HepG2 (cell line): ENCODE data around the gene MRPL14. TPM values are rescaled to one million over a fixed set of nuclear protein-coding genes. Genes with fewer than 3 reads are reported as not detected.
A peak's percentile ranks its signal among the peaks of the same experiment; 100 is the strongest.

Source experiments
- AGO1 ChIP-seq: fragments of 200-400 bp; formaldehyde crosslinking; IDR thresholded peaks from 2 replicates; pipeline ENCODE4 v1.6.1; 2017; ENCODE audit warnings: mild to moderate bottlenecking, low read depth, low read length, moderate library complexity; ENCODE audit not compliant: poor library complexity, severe bottlenecking
- FOXK2 ChIP-seq: fragments of 450-650 bp; IDR thresholded peaks from 2 replicates; pipeline ENCODE4 v1.6.1; 2016
- HOXA3 ChIP-seq: sonication (generic); formaldehyde crosslinking; IDR thresholded peaks from 2 replicates; pipeline ENCODE4 v1.5.0; 2020; ENCODE audit warnings: missing genetic modification reagents
- MEIS1 ChIP-seq: sonication (generic); formaldehyde crosslinking; IDR thresholded peaks from 2 replicates; pipeline ENCODE4 v1.9.0; 2021; ENCODE audit warnings: mild to moderate bottlenecking, missing genetic modification reagents, moderate library complexity, borderline replicate concordance
- MZF1 ChIP-seq: sonication (generic); formaldehyde crosslinking; IDR thresholded peaks from 2 replicates; pipeline ENCODE4 v1.8.1; 2023; ENCODE audit warnings: mild to moderate bottlenecking, missing genetic modification reagents, borderline replicate concordance
- NR2C2 ChIP-seq: sonication (generic); formaldehyde crosslinking; IDR thresholded peaks from 2 replicates; pipeline ENCODE4 v1.4.0; 2020; ENCODE audit warnings: missing genetic modification reagents, mild to moderate bottlenecking, moderate library complexity, borderline replicate concordance
- SP140L ChIP-seq: sonication (generic); formaldehyde crosslinking; IDR thresholded peaks from 2 replicates; pipeline ENCODE4 v1.4.0; 2020; ENCODE audit warnings: missing genetic modification reagents, borderline replicate concordance
- ZNF33B ChIP-seq: sonication (generic); formaldehyde crosslinking; IDR thresholded peaks from 2 replicates; pipeline ENCODE4 v1.5.1; 2020; ENCODE audit warnings: mild to moderate bottlenecking, missing genetic modification reagents
- ZNF569 ChIP-seq: sonication (generic); formaldehyde crosslinking; IDR thresholded peaks from 2 replicates; pipeline ENCODE4 v1.5.0; 2020; ENCODE audit warnings: mild to moderate bottlenecking, missing genetic modification reagents, moderate library complexity, borderline replicate concordance
- ZNF607 ChIP-seq: sonication (generic); formaldehyde crosslinking; IDR thresholded peaks from 2 replicates; pipeline ENCODE4 v1.5.1; 2020; ENCODE audit warnings: missing genetic modification reagents, mild to moderate bottlenecking, borderline replicate concordance
- ZSCAN22 ChIP-seq: sonication (generic); formaldehyde crosslinking; IDR thresholded peaks from 2 replicates; pipeline ENCODE4 v1.4.0; 2020; ENCODE audit warnings: mild to moderate bottlenecking, missing genetic modification reagents
- polyA plus RNA-seq, 8 experiments: library from polyadenylated mRNA; depleted of rRNA in 3 of 8; stranded (reverse) in 7 of 8; unstranded in 1 of 8; fragments of >200 nt; fragmentation: Illumina TruSeq in 4 of 8; extraction: Trizol in 4 of 8; gene quantifications; 2 replicates each; pipeline versions ENCODE4 v1.2.1 to v1.2.3, GENCODE V29; 2011 to 2016; ENCODE audit warnings: low read depth in 4 of 8, missing spikeins in 1 of 8, mixed read lengths in 1 of 8; ENCODE audit not compliant: insufficient read depth in 1 of 8
- total RNA-seq, 5 experiments: library from RNA; depleted of rRNA; stranded (reverse); fragments of >200 nt; fragmentation: Illumina TruSeq; extraction: Trizol; gene quantifications; 2 replicates each; pipeline ENCODE4 v1.2.3, GENCODE V29; 2016; ENCODE audit warnings: low read depth in 1 of 5
- TF ChIP-seq, protein P1 (sequence below), 2 experiments: fragments of 450-650 bp in 1 of 2; sonication (generic) in 1 of 2; formaldehyde crosslinking in 1 of 2; IDR thresholded peaks; 2 replicates each; pipeline versions ENCODE4 v1.6.1 to v1.8.0; 2016 to 2022; ENCODE audit warnings: antibody characterized with exemption in 1 of 2, mild to moderate bottlenecking in 1 of 2, missing genetic modification reagents in 1 of 2
- TF ChIP-seq, protein P2 (sequence below): sonication (generic); formaldehyde crosslinking; IDR thresholded peaks from 2 replicates; pipeline ENCODE4 v1.5.0; 2020; ENCODE audit warnings: mild to moderate bottlenecking, missing genetic modification reagents
- TF ChIP-seq, protein P3 (sequence below): sonication (generic); formaldehyde crosslinking; conservative IDR thresholded peaks from 2 replicates; pipeline ENCODE4 v1.5.0; 2020; ENCODE audit warnings: missing genetic modification reagents

Gene MRPL14
- total and polyA plus RNA-seq, 2 of the 13 experiments (the other 11 are each of a cell fraction or from before 2014, with no cell fraction given), result 157 to 178 TPM

DNA sequence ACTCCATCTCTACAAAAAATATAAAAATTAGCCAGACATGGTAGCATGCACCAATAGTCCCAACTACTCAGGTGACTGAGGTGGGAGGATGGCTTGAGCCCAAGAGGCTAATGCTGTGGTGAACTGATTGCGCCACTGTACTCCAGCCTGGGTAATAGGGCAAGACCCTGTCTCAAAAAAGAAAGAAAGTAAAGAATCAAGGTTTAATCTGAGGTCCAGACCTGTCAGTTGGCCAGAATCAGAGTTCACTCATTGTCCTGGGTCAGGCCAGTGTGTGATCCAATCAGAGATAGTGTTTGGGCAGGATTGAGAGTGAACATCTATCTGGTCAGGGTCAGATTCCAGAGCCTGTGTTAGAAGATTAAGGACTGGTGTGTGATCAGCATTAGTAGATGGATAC is 15.6 kb upstream of the MRPL14 start (continued):
- TF ChIP-seq, protein P1, sequence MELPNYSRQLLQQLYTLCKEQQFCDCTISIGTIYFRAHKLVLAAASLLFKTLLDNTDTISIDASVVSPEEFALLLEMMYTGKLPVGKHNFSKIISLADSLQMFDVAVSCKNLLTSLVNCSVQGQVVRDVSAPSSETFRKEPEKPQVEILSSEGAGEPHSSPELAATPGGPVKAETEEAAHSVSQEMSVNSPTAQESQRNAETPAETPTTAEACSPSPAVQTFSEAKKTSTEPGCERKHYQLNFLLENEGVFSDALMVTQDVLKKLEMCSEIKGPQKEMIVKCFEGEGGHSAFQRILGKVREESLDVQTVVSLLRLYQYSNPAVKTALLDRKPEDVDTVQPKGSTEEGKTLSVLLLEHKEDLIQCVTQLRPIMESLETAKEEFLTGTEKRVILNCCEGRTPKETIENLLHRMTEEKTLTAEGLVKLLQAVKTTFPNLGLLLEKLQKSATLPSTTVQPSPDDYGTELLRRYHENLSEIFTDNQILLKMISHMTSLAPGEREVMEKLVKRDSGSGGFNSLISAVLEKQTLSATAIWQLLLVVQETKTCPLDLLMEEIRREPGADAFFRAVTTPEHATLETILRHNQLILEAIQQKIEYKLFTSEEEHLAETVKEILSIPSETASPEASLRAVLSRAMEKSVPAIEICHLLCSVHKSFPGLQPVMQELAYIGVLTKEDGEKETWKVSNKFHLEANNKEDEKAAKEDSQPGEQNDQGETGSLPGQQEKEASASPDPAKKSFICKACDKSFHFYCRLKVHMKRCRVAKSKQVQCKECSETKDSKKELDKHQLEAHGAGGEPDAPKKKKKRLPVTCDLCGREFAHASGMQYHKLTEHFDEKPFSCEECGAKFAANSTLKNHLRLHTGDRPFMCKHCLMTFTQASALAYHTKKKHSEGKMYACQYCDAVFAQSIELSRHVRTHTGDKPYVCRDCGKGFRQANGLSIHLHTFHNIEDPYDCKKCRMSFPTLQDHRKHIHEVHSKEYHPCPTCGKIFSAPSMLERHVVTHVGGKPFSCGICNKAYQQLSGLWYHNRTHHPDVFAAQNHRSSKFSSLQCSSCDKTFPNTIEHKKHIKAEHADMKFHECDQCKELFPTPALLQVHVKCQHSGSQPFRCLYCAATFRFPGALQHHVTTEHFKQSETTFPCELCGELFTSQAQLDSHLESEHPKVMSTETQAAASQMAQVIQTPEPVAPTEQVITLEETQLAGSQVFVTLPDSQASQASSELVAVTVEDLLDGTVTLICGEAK (IDR thresholded peaks at IDR 0.05), result no peak
- TF ChIP-seq, protein P1 (CRISPR knock-in tag; IDR thresholded peaks at IDR 0.05), result no peak
- TF ChIP-seq, protein P2, sequence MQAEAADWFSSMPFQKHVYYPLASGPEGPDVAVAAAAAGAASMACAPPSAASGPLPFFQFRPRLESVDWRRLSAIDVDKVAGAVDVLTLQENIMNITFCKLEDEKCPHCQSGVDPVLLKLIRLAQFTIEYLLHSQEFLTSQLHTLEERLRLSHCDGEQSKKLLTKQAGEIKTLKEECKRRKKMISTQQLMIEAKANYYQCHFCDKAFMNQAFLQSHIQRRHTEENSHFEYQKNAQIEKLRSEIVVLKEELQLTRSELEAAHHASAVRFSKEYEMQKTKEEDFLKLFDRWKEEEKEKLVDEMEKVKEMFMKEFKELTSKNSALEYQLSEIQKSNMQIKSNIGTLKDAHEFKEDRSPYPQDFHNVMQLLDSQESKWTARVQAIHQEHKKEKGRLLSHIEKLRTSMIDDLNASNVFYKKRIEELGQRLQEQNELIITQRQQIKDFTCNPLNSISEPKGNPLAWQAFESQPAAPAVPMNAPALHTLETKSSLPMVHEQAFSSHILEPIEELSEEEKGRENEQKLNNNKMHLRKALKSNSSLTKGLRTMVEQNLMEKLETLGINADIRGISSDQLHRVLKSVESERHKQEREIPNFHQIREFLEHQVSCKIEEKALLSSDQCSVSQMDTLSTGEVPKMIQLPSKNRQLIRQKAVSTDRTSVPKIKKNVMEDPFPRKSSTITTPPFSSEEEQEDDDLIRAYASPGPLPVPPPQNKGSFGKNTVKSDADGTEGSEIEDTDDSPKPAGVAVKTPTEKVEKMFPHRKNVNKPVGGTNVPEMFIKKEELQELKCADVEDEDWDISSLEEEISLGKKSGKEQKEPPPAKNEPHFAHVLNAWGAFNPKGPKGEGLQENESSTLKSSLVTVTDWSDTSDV (CRISPR knock-in tag), result no peak
- TF ChIP-seq ZNF569 (no peak), ZNF33B (CRISPR knock-in tag) (no peak), FOXK2 (no peak), AGO1 (no peak), MEIS1 (no peak), NR2C2 (CRISPR knock-in tag) (peak; percentile 36; the same call in 1 of the 2 replicates), ZNF607 (CRISPR knock-in tag) (no peak), MZF1 (CRISPR knock-in tag) (no peak), SP140L (CRISPR knock-in tag) (no peak), HOXA3 (CRISPR knock-in tag) (peak; percentile 79; the same call in 1 of the 2 replicates), ZSCAN22 (CRISPR knock-in tag) (no peak)
- TF ChIP-seq, protein P3, sequence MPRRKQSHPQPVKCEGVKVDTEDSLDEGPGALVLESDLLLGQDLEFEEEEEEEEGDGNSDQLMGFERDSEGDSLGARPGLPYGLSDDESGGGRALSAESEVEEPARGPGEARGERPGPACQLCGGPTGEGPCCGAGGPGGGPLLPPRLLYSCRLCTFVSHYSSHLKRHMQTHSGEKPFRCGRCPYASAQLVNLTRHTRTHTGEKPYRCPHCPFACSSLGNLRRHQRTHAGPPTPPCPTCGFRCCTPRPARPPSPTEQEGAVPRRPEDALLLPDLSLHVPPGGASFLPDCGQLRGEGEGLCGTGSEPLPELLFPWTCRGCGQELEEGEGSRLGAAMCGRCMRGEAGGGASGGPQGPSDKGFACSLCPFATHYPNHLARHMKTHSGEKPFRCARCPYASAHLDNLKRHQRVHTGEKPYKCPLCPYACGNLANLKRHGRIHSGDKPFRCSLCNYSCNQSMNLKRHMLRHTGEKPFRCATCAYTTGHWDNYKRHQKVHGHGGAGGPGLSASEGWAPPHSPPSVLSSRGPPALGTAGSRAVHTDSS, result no peak
